Measurements from ENCODE around the gene BMP8A. TPM values are rescaled to one million over a fixed set of nuclear protein-coding genes. Genes with fewer than 3 reads are reported as not detected.
"Not testable (repeated sequence)": the region's sequence is repeated elsewhere in the genome, so short reads cannot be mapped to it uniquely, and the experiment has no call there.

The BMP8A gene
- total and polyA plus RNA-seq, 10 of the 15 experiments (the other 5 are each of a cell fraction or from before 2014, with no cell fraction given) = not detected

- WGBS (ENCODE audit: insufficient coverage, insufficient replicate concordance, low lambda C conversion rate, missing lambda C conversion rate) = 27% methylated on average over 32 of the region's 32 CpGs
- in situ Hi-C loops (cut with MboI) (no loop called here), intact Hi-C loops (cut with micrococcal nuclease; ENCODE audit: unreplicated experiment) (no loop called here)
- ChIA-PET RAD21 (ENCODE audit: unreplicated experiment) (no interaction called here), SMC1A (ENCODE audit: uncharacterized antibody, unreplicated experiment) (interaction anchor here (1.7 kb wide), 1 partner anchor 48 kb away, joined by 6 read pairs; no protein-coding TSS in a partner anchor), POLR2A (no interaction called here), CTCF (interaction anchor here (3.1 kb wide), 1 partner anchor 48 kb away, joined by 13 read pairs; no protein-coding TSS in a partner anchor)
- no peak overlapping the region for H3K27ac ChIP-seq (ENCODE audit: control insufficient read depth, insufficient read depth)
- H3K4me2 ChIP-seq (ENCODE audit: control insufficient read depth, insufficient read depth) = peak overlapping the region; percentile 82
- 0 out of 2 replicates have a peak, but pooled peaks cover 2% of the 10 kb centered on the region for H3K4me1 ChIP-seq (ENCODE audit: control insufficient read depth, insufficient read depth, low read length)
- H3K9me3 ChIP-seq (replicated peaks; ENCODE audit: control insufficient read depth, insufficient read depth, low read length) = no peaks in the 10 kb centered on the region
- 0 out of 2 replicates have a peak, but pooled peaks have one; percentile 20 for TF ChIP-seq POLR2AphosphoS2 (IDR thresholded peaks at IDR 0.05; ENCODE audit: low read depth, low read length)
- TF ChIP-seq, protein P1, sequence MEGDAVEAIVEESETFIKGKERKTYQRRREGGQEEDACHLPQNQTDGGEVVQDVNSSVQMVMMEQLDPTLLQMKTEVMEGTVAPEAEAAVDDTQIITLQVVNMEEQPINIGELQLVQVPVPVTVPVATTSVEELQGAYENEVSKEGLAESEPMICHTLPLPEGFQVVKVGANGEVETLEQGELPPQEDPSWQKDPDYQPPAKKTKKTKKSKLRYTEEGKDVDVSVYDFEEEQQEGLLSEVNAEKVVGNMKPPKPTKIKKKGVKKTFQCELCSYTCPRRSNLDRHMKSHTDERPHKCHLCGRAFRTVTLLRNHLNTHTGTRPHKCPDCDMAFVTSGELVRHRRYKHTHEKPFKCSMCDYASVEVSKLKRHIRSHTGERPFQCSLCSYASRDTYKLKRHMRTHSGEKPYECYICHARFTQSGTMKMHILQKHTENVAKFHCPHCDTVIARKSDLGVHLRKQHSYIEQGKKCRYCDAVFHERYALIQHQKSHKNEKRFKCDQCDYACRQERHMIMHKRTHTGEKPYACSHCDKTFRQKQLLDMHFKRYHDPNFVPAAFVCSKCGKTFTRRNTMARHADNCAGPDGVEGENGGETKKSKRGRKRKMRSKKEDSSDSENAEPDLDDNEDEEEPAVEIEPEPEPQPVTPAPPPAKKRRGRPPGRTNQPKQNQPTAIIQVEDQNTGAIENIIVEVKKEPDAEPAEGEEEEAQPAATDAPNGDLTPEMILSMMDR (IDR thresholded peaks at IDR 0.05 in 2 of 3, conservative IDR thresholded peaks at IDR 0.05 in 1 of 3; ENCODE audit: control insufficient read depth in 2 of 3, extremely low read depth in 1 of 3, insufficient read depth in 1 of 3, low read depth in 3 of 3, low read length in 3 of 3) = no peak
- H3K79me2 ChIP-seq (ENCODE audit: control insufficient read depth, insufficient read depth, low read length) = no peaks in the 10 kb centered on the region
- no peak overlapping the region for H3K9ac ChIP-seq (ENCODE audit: control insufficient read depth, insufficient read depth, low read length)
- peak overlapping the region; percentile 36; the same call in 1 of the 2 replicates for H3K4me3 ChIP-seq
- FAIRE-seq = no peak
- peaks cover 0 to 16% of the 10 kb centered on the region in 2 experiments; a peak in 3 of 4 replicates for H3K36me3 ChIP-seq (ENCODE audit: control insufficient read depth in 2 of 2, insufficient read depth in 2 of 2, low read length in 1 of 2)
- no TSS peak for BruUV-seq (replicated peaks)
- H4K20me1 ChIP-seq (ENCODE audit: control insufficient read depth, insufficient read depth) = no peaks in the 10 kb centered on the region
- H2AFZ ChIP-seq (ENCODE audit: control insufficient read depth, low read depth, low read length) = peak overlapping the region; percentile 82
- ATAC-seq = no peak; the same call in 1 of the 3 replicates
- DNase-seq (ENCODE audit: low read depth, low spot score) = no peak
- peaks cover 0 to 1% of the 10 kb centered on the region in 2 experiments; a peak in 1 of 4 replicates for H3K27me3 ChIP-seq (replicated peaks in 1 of 2; ENCODE audit: control insufficient read depth in 2 of 2, insufficient read depth in 2 of 2, low read length in 1 of 2)
Measured at GRCh38 chr1:39490596-39491145, 765 bp upstream of the BMP8A start.

DNA sequence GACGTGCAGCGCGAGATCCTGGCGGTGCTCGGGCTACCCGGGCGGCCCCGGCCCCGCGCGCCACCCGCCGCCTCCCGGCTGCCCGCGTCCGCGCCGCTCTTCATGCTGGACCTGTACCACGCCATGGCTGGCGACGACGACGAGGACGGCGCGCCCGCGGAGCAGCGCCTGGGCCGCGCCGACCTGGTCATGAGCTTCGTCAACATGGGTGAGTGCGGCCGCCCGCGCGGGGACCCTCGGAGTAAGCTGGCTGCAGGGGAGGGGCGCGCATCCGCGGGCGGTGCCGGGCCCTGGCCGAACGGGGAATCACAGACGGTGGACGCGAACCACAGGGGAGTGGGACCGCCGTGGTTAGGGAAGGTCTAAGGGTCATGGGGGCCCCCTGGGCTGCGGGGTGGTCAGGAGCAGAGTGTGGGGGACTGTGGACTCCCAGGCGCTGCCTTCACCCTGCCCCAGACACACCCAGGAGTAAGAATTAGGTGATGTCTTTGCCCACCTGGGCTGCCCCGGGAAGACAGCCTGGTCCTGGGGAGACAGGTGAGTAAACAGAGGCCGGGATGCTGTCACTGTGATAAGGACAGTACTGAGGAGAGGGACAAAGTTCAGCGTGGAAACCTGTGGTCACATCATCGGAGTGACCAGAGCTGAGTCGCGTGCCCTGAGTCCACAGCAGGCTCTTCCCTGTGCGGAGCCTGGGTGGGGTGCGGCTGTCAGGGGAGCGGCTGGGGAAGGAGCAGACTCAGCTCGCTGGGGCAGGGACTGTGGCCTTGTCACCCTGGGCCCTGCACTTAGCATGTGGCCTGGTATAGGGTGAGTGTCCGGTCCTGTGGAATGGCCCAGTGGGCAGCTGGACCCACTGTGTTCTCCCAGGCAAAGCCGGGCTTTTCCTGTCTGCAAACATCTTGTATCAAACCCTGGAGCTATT, 944 bp downstream of the BMP8A start:
- intact Hi-C loops (cut with micrococcal nuclease; ENCODE audit: unreplicated experiment); in situ Hi-C loops (cut with MboI); H4K20me1 ChIP-seq (ENCODE audit: control insufficient read depth, insufficient read depth); H3K36me3 ChIP-seq (ENCODE audit: control insufficient read depth in 2 of 2, insufficient read depth in 2 of 2, low read length in 1 of 2); FAIRE-seq; RAD21 ChIA-PET (ENCODE audit: unreplicated experiment); H3K79me2 ChIP-seq (ENCODE audit: control insufficient read depth, insufficient read depth, low read length); ATAC-seq; SMC1A ChIA-PET (ENCODE audit: uncharacterized antibody, unreplicated experiment); DNase-seq (ENCODE audit: low read depth, low spot score); CTCF ChIA-PET; H3K9me3 ChIP-seq (replicated peaks; ENCODE audit: control insufficient read depth, insufficient read depth, low read length); H3K27me3 ChIP-seq (replicated peaks in 1 of 2; ENCODE audit: control insufficient read depth in 2 of 2, insufficient read depth in 2 of 2, low read length in 1 of 2); H3K4me2 ChIP-seq (ENCODE audit: control insufficient read depth, insufficient read depth); POLR2A ChIA-PET; H3K4me3 ChIP-seq; H2AFZ ChIP-seq (ENCODE audit: control insufficient read depth, low read depth, low read length); H3K4me1 ChIP-seq (ENCODE audit: control insufficient read depth, insufficient read depth, low read length); H3K9ac ChIP-seq (ENCODE audit: control insufficient read depth, insufficient read depth, low read length); H3K27ac ChIP-seq (ENCODE audit: control insufficient read depth, insufficient read depth); BruUV-seq (replicated peaks): not testable (repeated sequence)
- 57% methylated on average over 61 of the region's 67 CpGs for WGBS (ENCODE audit: insufficient coverage, insufficient replicate concordance, low lambda C conversion rate, missing lambda C conversion rate)

- in situ Hi-C loops (cut with MboI); H4K20me1 ChIP-seq (ENCODE audit: control insufficient read depth, insufficient read depth); H3K27me3 ChIP-seq (replicated peaks in 1 of 2; ENCODE audit: control insufficient read depth in 2 of 2, insufficient read depth in 2 of 2, low read length in 1 of 2); H3K9me3 ChIP-seq (replicated peaks; ENCODE audit: control insufficient read depth, insufficient read depth, low read length); H3K79me2 ChIP-seq (ENCODE audit: control insufficient read depth, insufficient read depth, low read length); DNase-seq (ENCODE audit: low read depth, low spot score); H3K36me3 ChIP-seq (ENCODE audit: control insufficient read depth in 2 of 2, insufficient read depth in 2 of 2, low read length in 1 of 2); H3K9ac ChIP-seq (ENCODE audit: control insufficient read depth, insufficient read depth, low read length); H3K27ac ChIP-seq (ENCODE audit: control insufficient read depth, insufficient read depth); H2AFZ ChIP-seq (ENCODE audit: control insufficient read depth, low read depth, low read length); BruUV-seq (replicated peaks); SMC1A ChIA-PET (ENCODE audit: uncharacterized antibody, unreplicated experiment); intact Hi-C loops (cut with micrococcal nuclease; ENCODE audit: unreplicated experiment); H3K4me1 ChIP-seq (ENCODE audit: control insufficient read depth, insufficient read depth, low read length); H3K4me3 ChIP-seq; ATAC-seq; RAD21 ChIA-PET (ENCODE audit: unreplicated experiment); CTCF ChIA-PET; H3K4me2 ChIP-seq (ENCODE audit: control insufficient read depth, insufficient read depth); FAIRE-seq; POLR2A ChIA-PET: not testable (repeated sequence)
- 88% methylated on average over 13 of the region's 13 CpGs for WGBS (ENCODE audit: insufficient coverage, insufficient replicate concordance, low lambda C conversion rate, missing lambda C conversion rate)
Measured at GRCh38 chr1:39493043-39493810, 1.8 kb downstream of the BMP8A start.

All from GM12878 (cell line).